Urinary bladder (tissue), 4 donors: Measurements from ENCODE around the gene SLC44A3. TPM values are rescaled to one million over a fixed set of nuclear protein-coding genes. Genes with fewer than 3 reads are reported as not detected.
A peak's percentile ranks its signal among the peaks of the same experiment; 100 is the strongest.
"Not testable (repeated sequence)": the region's sequence is repeated elsewhere in the genome, so short reads cannot be mapped to it uniquely, and the experiment has no call there.

ENCODE experiments used
- DNase-seq: peaks from one replicate; pipeline ENCODE4 v3.0.0-alpha.2; 2015; ENCODE audit errors: extremely low spot score
- H3K27ac ChIP-seq: one replicate; pipeline ENCODE4 v1.5.1; 2013; ENCODE audit warnings: low read depth, mild to moderate bottlenecking, moderate library complexity
- H3K36me3 ChIP-seq: one replicate; pipeline ENCODE4 v1.6.1; 2013; ENCODE audit warnings: mild to moderate bottlenecking, moderate library complexity; ENCODE audit not compliant: insufficient read depth
- H3K4me1 ChIP-seq: one replicate; pipeline ENCODE4 v1.6.1; 2013; ENCODE audit warnings: mild to moderate bottlenecking, moderate library complexity; ENCODE audit not compliant: insufficient read depth
- H3K4me3 ChIP-seq: one replicate; pipeline ENCODE4 v1.5.1; 2013; ENCODE audit warnings: low read depth, low read length
- WGBS: extraction: QIAGEN DNeasy Blood & Tissue Kit; methylation state at CpG from one replicate; pipeline ENCODE4 v1.1.7; 2013; 5-methylcytosine and 5-hydroxymethylcytosine counted together
- polyA plus RNA-seq: library from polyadenylated mRNA; stranded (reverse); fragments of 200-250 nt; gene quantifications from one replicate; pipeline ENCODE4 v1.2.3, GENCODE V29; 2013
- total RNA-seq: library from RNA; depleted of rRNA; stranded (reverse); fragments of >200 nt; gene quantifications from one replicate; pipeline ENCODE4 v1.2.3, GENCODE V29; 2014
- donor health status: healthy with polysubstance abuse.
- donor health status: healthy.

Gene SLC44A3
- total and polyA plus RNA-seq, 2 donors, result 9.4 to 11.8 TPM

GRCh38 chr1:94832931-94833585 lies 12.9 kb downstream of the SLC44A3 start:
- Histone ChIP-seq H3K4me3 (no peak overlapping the region), H3K4me1 (no peaks in the 10 kb centered on the region), H3K27ac (no peak overlapping the region), H3K36me3 (no peaks in the 10 kb centered on the region)
- 88% methylated on average over 6 of the region's 6 CpGs for WGBS
- DNase-seq, result no peak

GRCh38 chr1:94836891-94837290 lies 16.7 kb downstream of the SLC44A3 start:
- no peak for DNase-seq
- 88% methylated on average over 2 of the region's 2 CpGs for WGBS
- Histone ChIP-seq H3K4me1 (no peaks in the 10 kb centered on the region), H3K27ac (no peak overlapping the region), H3K4me3 (no peak overlapping the region), H3K36me3 (no peaks in the 10 kb centered on the region)

GRCh38 chr1:94840381-94840780 lies 20.2 kb downstream of the SLC44A3 start:
- not testable (repeated sequence) for H3K4me3 ChIP-seq, H3K36me3 ChIP-seq, H3K27ac ChIP-seq, H3K4me1 ChIP-seq, DNase-seq
- WGBS, result 83% methylated on average over 9 of the region's 9 CpGs

GRCh38 chr1:94840808-94841207 lies 20.7 kb downstream of the SLC44A3 start:
- no peak overlapping the region for H3K27ac ChIP-seq
- H3K4me3 ChIP-seq, result no peak overlapping the region
- no peaks in the 10 kb centered on the region for H3K4me1 ChIP-seq
- 95% methylated on average over 5 of the region's 5 CpGs for WGBS
- DNase-seq, result no peak
- H3K36me3 ChIP-seq, result no peaks in the 10 kb centered on the region

GRCh38 chr1:94843430-94843829 lies 23.3 kb downstream of the SLC44A3 start:
- no peaks in the 10 kb centered on the region for H3K4me1 ChIP-seq
- WGBS, result 90% methylated on average over 6 of the region's 6 CpGs

GRCh38 chr1:94843846-94844245 lies 23.7 kb downstream of the SLC44A3 start:
- H3K4me3 ChIP-seq, result no peak overlapping the region
- no peak overlapping the region for H3K27ac ChIP-seq
- no peaks in the 10 kb centered on the region for H3K36me3 ChIP-seq
- no peaks in the 10 kb centered on the region for H3K4me1 ChIP-seq
- DNase-seq, result no peak
- 91% methylated on average over 4 of the region's 4 CpGs for WGBS

More at GRCh38 chr1:94843430-94843829, 23.3 kb downstream of the SLC44A3 start:
- Histone ChIP-seq H3K4me3 (no peak overlapping the region), H3K36me3 (no peaks in the 10 kb centered on the region), H3K27ac (no peak overlapping the region)
- no peak for DNase-seq

GRCh38 chr1:94846308-94846707 lies 26.2 kb downstream of the SLC44A3 start:
- Histone ChIP-seq H3K4me1 (no peaks in the 10 kb centered on the region), H3K27ac (no peak overlapping the region), H3K36me3 (no peaks in the 10 kb centered on the region), H3K4me3 (no peak overlapping the region)
- WGBS, result 50% methylated on average over 5 of the region's 5 CpGs
- no peak for DNase-seq

- H3K4me1 ChIP-seq, result no peaks in the 10 kb centered on the region
- no peaks in the 10 kb centered on the region for H3K36me3 ChIP-seq
- H3K4me3 ChIP-seq, result no peak overlapping the region
- WGBS, result 83% methylated on average over 1 of the region's 1 CpG
- no peak for DNase-seq
- H3K27ac ChIP-seq, result no peak overlapping the region
These were observed 31.4 kb downstream of the SLC44A3 start for GRCh38 chr1:94851571-94851970.

- no peak for DNase-seq
- WGBS, result 43% methylated on average over 2 of the region's 2 CpGs
- H3K27ac ChIP-seq, result no peak overlapping the region
These were observed 32.6 kb downstream of the SLC44A3 start for GRCh38 chr1:94852788-94853187.

GRCh38 chr1:94854458-94855306 lies 34.5 kb downstream of the SLC44A3 start:
- H3K27ac ChIP-seq, result peak overlapping the region; percentile 51
- peak; percentile 80 for DNase-seq
- no peaks in the 10 kb centered on the region for H3K36me3 ChIP-seq
- H3K4me1 ChIP-seq, result no peaks in the 10 kb centered on the region
- H3K4me3 ChIP-seq, result peak overlapping the region; percentile 25
- WGBS, result 13% methylated on average over 21 of the region's 21 CpGs

More at GRCh38 chr1:94852788-94853187, 32.6 kb downstream of the SLC44A3 start:
- no peak overlapping the region for H3K4me3 ChIP-seq
- H3K4me1 ChIP-seq, result no peaks in the 10 kb centered on the region
- H3K36me3 ChIP-seq, result no peaks in the 10 kb centered on the region

- H3K36me3 ChIP-seq, result no peaks in the 10 kb centered on the region
- WGBS, result 61% methylated on average over 2 of the region's 2 CpGs
- no peak overlapping the region for H3K4me3 ChIP-seq
- DNase-seq, result no peak
- no peaks in the 10 kb centered on the region for H3K4me1 ChIP-seq
- no peak overlapping the region for H3K27ac ChIP-seq
These were observed 35.1 kb downstream of the SLC44A3 start for GRCh38 chr1:94855307-94855700.

- Histone ChIP-seq H3K4me1 (no peaks in the 10 kb centered on the region), H3K4me3 (no peak overlapping the region), H3K27ac (no peak overlapping the region), H3K36me3 (no peaks in the 10 kb centered on the region)
- DNase-seq, result no peak
- WGBS, result 94% methylated on average over 5 of the region's 5 CpGs
These were observed 35.8 kb downstream of the SLC44A3 start for GRCh38 chr1:94856004-94856403.

GRCh38 chr1:94856868-94857267 lies 36.7 kb downstream of the SLC44A3 start:
- no peak for DNase-seq
- no peak overlapping the region for H3K4me3 ChIP-seq
- H3K4me1 ChIP-seq, result no peaks in the 10 kb centered on the region
- H3K36me3 ChIP-seq, result no peaks in the 10 kb centered on the region
- WGBS, result 97% methylated on average over 3 of the region's 3 CpGs
- H3K27ac ChIP-seq, result no peak overlapping the region

GRCh38 chr1:94858276-94858675 lies 38.1 kb downstream of the SLC44A3 start:
- H3K36me3 ChIP-seq, result no peaks in the 10 kb centered on the region
- peaks cover 2% of the 10 kb centered on the region for H3K4me1 ChIP-seq
- WGBS, result 64% methylated on average over 2 of the region's 2 CpGs
- DNase-seq, result no peak
- no peak overlapping the region for H3K27ac ChIP-seq
- H3K4me3 ChIP-seq, result no peak overlapping the region
